IMR-90 (cell line): ENCODE measurements around the gene GRK2. TPM values are rescaled to one million over a fixed set of nuclear protein-coding genes. Genes with fewer than 3 reads are reported as not detected.
A peak's percentile ranks its signal among the peaks of the same experiment; 100 is the strongest.

Source experiments
- ATAC-seq: fragments of 200-7000 bp; cut with Tn5 transposase; 2 replicates; pipeline ENCODE4 v1.9.1; 2020; ENCODE audit warnings: low read depth, mild to moderate bottlenecking, moderate library complexity
- BruUV-seq: library from RNA; stranded (reverse); fragments of 400-500 nt; replicated peaks from 2 replicates; lab custom pipeline; 2021; lab: Mats Ljungman, UMichigan
- CTCF ChIA-PET: fragments of 300-600 bp; formaldehyde crosslinking; extraction: SDS; loops from one replicate; lab custom pipeline; 2021; ENCODE audit warnings: antibody characterized with exemption; lab: Yijun Ruan, JAX
- POLR2A ChIA-PET: fragments of 300-600 bp; sonication (Branson Sonifier 250); formaldehyde crosslinking; loops from one replicate; lab custom pipeline; 2022; ENCODE audit warnings: antibody characterized with exemption; ENCODE audit not compliant: unreplicated experiment; lab: Charles Lee
- DNase-seq: peaks from one replicate; pipeline ENCODE4 v3.0.0; 2013
- H2AFZ ChIP-seq: replicated peaks from 2 replicates; pipeline ENCODE3; 2013; ENCODE audit warnings: low read length, mild to moderate bottlenecking; ENCODE audit not compliant: poor library complexity
- H2AK5ac ChIP-seq: 2 replicates; pipeline ENCODE4 v1.6.1; 2013; ENCODE audit warnings: low read depth, low read length, inconsistent platforms
- H2AK9ac ChIP-seq: replicated peaks from 2 replicates; pipeline ENCODE3; 2013; ENCODE audit warnings: mild to moderate bottlenecking, low read depth, low read length, moderate library complexity; ENCODE audit not compliant: poor library complexity
- H2BK120ac ChIP-seq: 2 replicates; pipeline ENCODE4 v1.6.1; 2013; ENCODE audit warnings: low read depth, low read length, inconsistent platforms
- H2BK15ac ChIP-seq: 3 replicates; pipeline ENCODE4 v1.6.1; 2013; ENCODE audit warnings: low read depth, low read length, inconsistent platforms
- H2BK20ac ChIP-seq: 2 replicates; pipeline ENCODE4 v1.6.1; 2013; ENCODE audit warnings: low read depth, mild to moderate bottlenecking, inconsistent platforms, low read length, moderate library complexity
- H2BK5ac ChIP-seq: 2 replicates; pipeline ENCODE4 v1.6.1; 2013; ENCODE audit warnings: mild to moderate bottlenecking, low read depth, low read length, inconsistent platforms; ENCODE audit not compliant: poor library complexity, severe bottlenecking
- H3K14ac ChIP-seq: replicated peaks from 2 replicates; pipeline ENCODE4 v1.6.1; 2013; ENCODE audit warnings: low read depth, low read length, inconsistent platforms
- H3K18ac ChIP-seq: 2 replicates; pipeline ENCODE4 v1.6.1; 2013; ENCODE audit warnings: low read depth, low read length, control low read depth
- H3K23ac ChIP-seq: 2 replicates; pipeline ENCODE4 v1.6.1; 2013; ENCODE audit warnings: low read depth, low read length, inconsistent platforms
- H3K27ac ChIP-seq: 2 replicates; pipeline ENCODE4 v1.5.1; 2013; ENCODE audit warnings: mild to moderate bottlenecking, control low read depth, low read length; ENCODE audit not compliant: insufficient read depth
- H3K27me3 ChIP-seq: 2 replicates; pipeline ENCODE4 v1.6.1; 2013; ENCODE audit warnings: low read length; ENCODE audit not compliant: control insufficient read depth, insufficient read depth
- H3K36me3 ChIP-seq: 2 replicates; pipeline ENCODE4 v1.6.1; 2013; ENCODE audit warnings: low read length, mixed read lengths; ENCODE audit not compliant: control insufficient read depth, insufficient read depth
- H3K4ac ChIP-seq: 2 replicates; pipeline ENCODE4 v1.6.1; 2013; ENCODE audit warnings: low read depth, low read length, inconsistent platforms
- H3K4me1 ChIP-seq: 2 replicates; pipeline ENCODE4 v1.6.1; 2013; ENCODE audit warnings: low read length, mixed read lengths; ENCODE audit not compliant: control insufficient read depth, insufficient read depth
- H3K4me2 ChIP-seq: 2 replicates; pipeline ENCODE4 v1.6.1; 2013; ENCODE audit warnings: low read depth, mild to moderate bottlenecking, control low read depth, low read length, moderate library complexity
- H3K4me3 ChIP-seq: 2 replicates; pipeline ENCODE4 v1.5.1; 2013; ENCODE audit warnings: low read depth, mild to moderate bottlenecking, control low read depth, low read length, moderate library complexity; ENCODE audit not compliant: insufficient read depth
- H3K56ac ChIP-seq: 2 replicates; pipeline ENCODE4 v1.6.1; 2013; ENCODE audit warnings: low read length, inconsistent platforms; ENCODE audit not compliant: insufficient read depth; ENCODE audit errors: extremely low read depth
- H3K79me1 ChIP-seq, 2 experiments: 2 replicates each; pipeline ENCODE4 v1.6.1; 2013; ENCODE audit warnings: low read length in 2 of 2, inconsistent platforms in 1 of 2, low read depth in 1 of 2
- H3K9ac ChIP-seq: 2 replicates; pipeline ENCODE4 v1.6.1; 2013; ENCODE audit warnings: low read depth, low read length, control low read depth
- H3K9me1 ChIP-seq: 2 replicates; pipeline ENCODE4 v1.6.1; 2013; ENCODE audit warnings: low read length, inconsistent platforms; ENCODE audit not compliant: insufficient read depth
- H3K9me3 ChIP-seq: 2 replicates; pipeline ENCODE4 v1.6.1; 2013; ENCODE audit warnings: low read length; ENCODE audit not compliant: control insufficient read depth, insufficient read depth
- H4K20me1 ChIP-seq: 2 replicates; pipeline ENCODE4 v1.6.1; 2013; ENCODE audit warnings: low read length, inconsistent platforms; ENCODE audit not compliant: insufficient read depth
- H4K5ac ChIP-seq: 2 replicates; pipeline ENCODE4 v1.6.1; 2013; ENCODE audit warnings: mild to moderate bottlenecking, low read depth, low read length, control low read depth
- H4K8ac ChIP-seq, 2 experiments: 2 replicates each; pipeline ENCODE4 v1.6.1; 2013; ENCODE audit warnings: low read depth in 2 of 2, low read length in 2 of 2, control low read depth in 1 of 2, inconsistent platforms in 1 of 2
- H4K91ac ChIP-seq: 2 replicates; pipeline ENCODE4 v1.6.1; 2013; ENCODE audit warnings: low read depth, low read length, inconsistent platforms; ENCODE audit not compliant: insufficient read depth
- BHLHE40 ChIP-seq: fragments of 150-350 bp; IDR thresholded peaks from 2 replicates; pipeline ENCODE4 v1.6.1; 2016; ENCODE audit warnings: mild to moderate bottlenecking, low read depth, low read length
- CEBPB ChIP-seq: IDR thresholded peaks from 2 replicates; pipeline ENCODE4 v1.6.1; 2012; ENCODE audit warnings: low read depth, low read length, improper control_type of control experiment
- CHD1 ChIP-seq: IDR thresholded peaks from 2 replicates; pipeline ENCODE4 v1.6.1; 2012; ENCODE audit warnings: low read depth, low read length, improper control_type of control experiment
- FOS ChIP-seq: fragments of 150-350 bp; IDR thresholded peaks from 2 replicates; pipeline ENCODE4 v1.6.1; 2016; ENCODE audit warnings: low read depth, low read length
- MAFK ChIP-seq: IDR thresholded peaks from 2 replicates; pipeline ENCODE4 v1.6.1; 2012; ENCODE audit warnings: low read depth, low read length, improper control_type of control experiment
- MAZ ChIP-seq: IDR thresholded peaks from 2 replicates; pipeline ENCODE4 v1.6.1; 2012; ENCODE audit warnings: low read depth, mild to moderate bottlenecking, low read length, improper control_type of control experiment, moderate library complexity, borderline replicate concordance
- MXI1 ChIP-seq: IDR thresholded peaks from 2 replicates; pipeline ENCODE4 v1.6.1; 2012; ENCODE audit warnings: low read depth, mild to moderate bottlenecking, low read length, moderate library complexity, borderline replicate concordance
- NFE2L2 ChIP-seq: fragments of 150-350 bp; IDR thresholded peaks from 2 replicates; pipeline ENCODE4 v1.6.1; 2016; ENCODE audit warnings: low read depth, mild to moderate bottlenecking, low read length
- POLR2A ChIP-seq: IDR thresholded peaks from 2 replicates; pipeline ENCODE4 v1.6.1; 2012; ENCODE audit warnings: mild to moderate bottlenecking, low read depth, low read length
- RAD21 ChIP-seq: IDR thresholded peaks from 2 replicates; pipeline ENCODE4 v1.6.1; 2012; ENCODE audit warnings: low read length, improper control_type of control experiment
- RCOR1 ChIP-seq: IDR thresholded peaks from 2 replicates; pipeline ENCODE4 v1.6.1; 2012; ENCODE audit warnings: mild to moderate bottlenecking, low read length, improper control_type of control experiment; ENCODE audit not compliant: insufficient replicate concordance
- RFX5 ChIP-seq: IDR thresholded peaks from 2 replicates; pipeline ENCODE4 v1.8.0; 2012; ENCODE audit warnings: low read depth, mild to moderate bottlenecking, low read length, moderate library complexity
- SMC3 ChIP-seq: fragments of 150-350 bp; IDR thresholded peaks from 2 replicates; pipeline ENCODE4 v1.6.1; 2016; ENCODE audit warnings: low read depth, mild to moderate bottlenecking, antibody characterized with exemption, low read length, moderate library complexity
- WGBS, 2 experiments: methylation state at CpG; one replicate each; pipeline versions ENCODE4 v1.1.5 to v1.1.7; 2013; ENCODE audit warnings: missing lambda C conversion rate in 2 of 2; ENCODE audit not compliant: insufficient read length in 1 of 2; ENCODE audit errors: extremely low coverage in 2 of 2; 5-methylcytosine and 5-hydroxymethylcytosine counted together
- dilution Hi-C: fragments of 300-500 bp; cut with HindIII; formaldehyde crosslinking; loops from one replicate; pipeline ENCODE4 v1.14.3; 2018; ENCODE audit warnings: low sequenced_read_pairs; ENCODE audit not compliant: unreplicated experiment
- in situ Hi-C: fragments of 300-500 bp; cut with MboI; formaldehyde crosslinking; loops from 3 replicates; pipeline ENCODE4 v1.14.3; 2019; ENCODE audit warnings: low sequenced_read_pairs, inconsistent platforms, mixed read lengths
- intact Hi-C: fragments of 100-400 bp; cut with micrococcal nuclease; formaldehyde crosslinking; loops from 2 replicates; pipeline ENCODE4 v1.10.0; 2022
- polyA plus RNA-seq, 3 experiments: library from polyadenylated mRNA; depleted of rRNA; stranded (reverse); fragments of >200 nt; gene quantifications; 2 replicates each; pipeline ENCODE4 v1.2.3, GENCODE V29; 2012; ENCODE audit warnings: low replicate concordance in 1 of 3
- total RNA-seq: library from RNA; depleted of rRNA; stranded (reverse); fragments of >200 nt; gene quantifications from 2 replicates; pipeline ENCODE4 v1.2.3, GENCODE V29; 2012
- TF ChIP-seq, protein P1 (sequence below): conservative IDR thresholded peaks from 2 replicates; pipeline ENCODE4 v1.5.1; 2012; ENCODE audit warnings: mild to moderate bottlenecking, low read depth, low read length, improper control_type of control experiment
- TF ChIP-seq, protein P2 (sequence below): fragments of 150-350 bp; IDR thresholded peaks from 2 replicates; pipeline ENCODE4 v1.6.1; 2017; ENCODE audit warnings: mild to moderate bottlenecking, antibody characterized with exemption, low read length, low read depth
- TF ChIP-seq, protein P3 (sequence below): fragments of 150-350 bp; IDR thresholded peaks from 2 replicates; pipeline ENCODE4 v1.6.1; 2016; ENCODE audit warnings: low read depth, mild to moderate bottlenecking, low read length, moderate library complexity, borderline replicate concordance

The GRK2 gene
- total and polyA plus RNA-seq, 2 of the 4 experiments (the other 2 are of a cell fraction), result 26.7 to 41.8 TPM

DNA sequence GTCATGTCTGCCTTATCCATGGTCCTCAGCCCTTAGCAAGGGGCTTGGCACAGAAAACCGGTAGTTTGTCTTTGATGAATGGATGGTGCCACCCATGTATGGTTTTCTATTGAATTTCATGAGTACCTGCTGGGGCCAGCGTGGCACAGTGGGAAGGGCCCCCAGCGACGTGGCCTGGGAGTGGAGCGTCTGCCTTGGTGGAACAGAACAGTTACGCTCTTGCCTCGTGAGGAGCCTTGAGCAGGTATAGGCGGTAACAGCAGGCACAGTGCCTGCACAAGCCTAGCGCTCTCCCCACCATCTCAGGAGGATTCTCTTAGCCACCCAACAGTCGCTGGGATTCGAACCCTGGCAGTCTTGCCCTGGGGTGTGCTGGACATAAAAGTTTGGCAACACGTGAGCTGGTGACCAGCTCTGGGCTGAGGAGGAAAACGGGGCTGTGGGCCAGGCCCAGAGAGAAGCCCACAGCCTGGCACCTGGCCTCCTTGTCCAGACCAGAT is 34.0 kb downstream of the GRK2 start:
- dilution Hi-C loops, result no loop called here
- Histone ChIP-seq H3K36me3 (peaks cover 39% of the 10 kb centered on the region), H3K4ac (no peak overlapping the region), H2AK5ac (no peak overlapping the region), H3K23ac (no peak overlapping the region), H2AFZ (no peak overlapping the region), H2BK20ac (no peak overlapping the region), H3K4me1 (peaks cover 18% of the 10 kb centered on the region), H2AK9ac (peak overlapping the region; percentile 42), H3K14ac (no peak overlapping the region), H3K27me3 (no peaks in the 10 kb centered on the region), H3K56ac (no peak overlapping the region), H4K20me1 (peaks cover 4% of the 10 kb centered on the region), H3K9me3 (peaks cover under 1% of the 10 kb centered on the region; the same call in 1 of the 2 replicates), H3K4me3 (no peak overlapping the region), H4K8ac (no peak overlapping the region), H3K27ac (no peak overlapping the region), H2BK15ac (no peak overlapping the region), H4K91ac (no peak overlapping the region), H3K18ac (no peak overlapping the region), H3K79me1 (peaks cover 6 to 48% of the 10 kb centered on the region in 2 experiments), H3K9ac (no peak overlapping the region), H3K4me2 (no peak overlapping the region), H3K9me1 (peaks cover 3% of the 10 kb centered on the region), H2BK5ac (no peak overlapping the region), H2BK120ac (no peak overlapping the region), H4K5ac (no peak overlapping the region)
- WGBS, 2 experiments, result 97% methylated on average over 5 of the region's 13 CpGs; no CpG with 5 or more reads in 1 of the 2 experiments
- intact Hi-C loops, result no loop called here
- ATAC-seq (no peak), DNase-seq (no peak)
- TF ChIP-seq MXI1, result no peak
- no peak for TF ChIP-seq MAFK
- no peak for TF ChIP-seq RCOR1
- TF ChIP-seq CEBPB, result no peak
- no peak for TF ChIP-seq FOS
- TF ChIP-seq BHLHE40, result no peak
- no peak for TF ChIP-seq RFX5
- TF ChIP-seq, protein P1, sequence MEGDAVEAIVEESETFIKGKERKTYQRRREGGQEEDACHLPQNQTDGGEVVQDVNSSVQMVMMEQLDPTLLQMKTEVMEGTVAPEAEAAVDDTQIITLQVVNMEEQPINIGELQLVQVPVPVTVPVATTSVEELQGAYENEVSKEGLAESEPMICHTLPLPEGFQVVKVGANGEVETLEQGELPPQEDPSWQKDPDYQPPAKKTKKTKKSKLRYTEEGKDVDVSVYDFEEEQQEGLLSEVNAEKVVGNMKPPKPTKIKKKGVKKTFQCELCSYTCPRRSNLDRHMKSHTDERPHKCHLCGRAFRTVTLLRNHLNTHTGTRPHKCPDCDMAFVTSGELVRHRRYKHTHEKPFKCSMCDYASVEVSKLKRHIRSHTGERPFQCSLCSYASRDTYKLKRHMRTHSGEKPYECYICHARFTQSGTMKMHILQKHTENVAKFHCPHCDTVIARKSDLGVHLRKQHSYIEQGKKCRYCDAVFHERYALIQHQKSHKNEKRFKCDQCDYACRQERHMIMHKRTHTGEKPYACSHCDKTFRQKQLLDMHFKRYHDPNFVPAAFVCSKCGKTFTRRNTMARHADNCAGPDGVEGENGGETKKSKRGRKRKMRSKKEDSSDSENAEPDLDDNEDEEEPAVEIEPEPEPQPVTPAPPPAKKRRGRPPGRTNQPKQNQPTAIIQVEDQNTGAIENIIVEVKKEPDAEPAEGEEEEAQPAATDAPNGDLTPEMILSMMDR, result no peak
- TF ChIP-seq, protein P2, sequence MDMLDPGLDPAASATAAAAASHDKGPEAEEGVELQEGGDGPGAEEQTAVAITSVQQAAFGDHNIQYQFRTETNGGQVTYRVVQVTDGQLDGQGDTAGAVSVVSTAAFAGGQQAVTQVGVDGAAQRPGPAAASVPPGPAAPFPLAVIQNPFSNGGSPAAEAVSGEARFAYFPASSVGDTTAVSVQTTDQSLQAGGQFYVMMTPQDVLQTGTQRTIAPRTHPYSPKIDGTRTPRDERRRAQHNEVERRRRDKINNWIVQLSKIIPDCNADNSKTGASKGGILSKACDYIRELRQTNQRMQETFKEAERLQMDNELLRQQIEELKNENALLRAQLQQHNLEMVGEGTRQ, result no peak
- no peak for TF ChIP-seq MAZ
- TF ChIP-seq, protein P3, sequence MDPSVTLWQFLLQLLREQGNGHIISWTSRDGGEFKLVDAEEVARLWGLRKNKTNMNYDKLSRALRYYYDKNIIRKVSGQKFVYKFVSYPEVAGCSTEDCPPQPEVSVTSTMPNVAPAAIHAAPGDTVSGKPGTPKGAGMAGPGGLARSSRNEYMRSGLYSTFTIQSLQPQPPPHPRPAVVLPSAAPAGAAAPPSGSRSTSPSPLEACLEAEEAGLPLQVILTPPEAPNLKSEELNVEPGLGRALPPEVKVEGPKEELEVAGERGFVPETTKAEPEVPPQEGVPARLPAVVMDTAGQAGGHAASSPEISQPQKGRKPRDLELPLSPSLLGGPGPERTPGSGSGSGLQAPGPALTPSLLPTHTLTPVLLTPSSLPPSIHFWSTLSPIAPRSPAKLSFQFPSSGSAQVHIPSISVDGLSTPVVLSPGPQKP, result no peak
- no peak for TF ChIP-seq NFE2L2
- no peak for TF ChIP-seq SMC3
- no peak for TF ChIP-seq POLR2A
- no peak for TF ChIP-seq RAD21
- TF ChIP-seq CHD1, result no peak
- ChIA-PET CTCF (no interaction called here), POLR2A (no interaction called here)
- in situ Hi-C loops, result no loop called here
- no TSS peak for BruUV-seq
